ENCODE measurements around the gene PLB1. TPM values are rescaled to one million over a fixed set of nuclear protein-coding genes. Genes with fewer than 3 reads are reported as not detected.
"Not testable (repeated sequence)": the region's sequence is repeated elsewhere in the genome, so short reads cannot be mapped to it uniquely, and the experiment has no call there.

PLB1 gene
- total RNA-seq, 1 donor from 2014 or later = not detected

DNA sequence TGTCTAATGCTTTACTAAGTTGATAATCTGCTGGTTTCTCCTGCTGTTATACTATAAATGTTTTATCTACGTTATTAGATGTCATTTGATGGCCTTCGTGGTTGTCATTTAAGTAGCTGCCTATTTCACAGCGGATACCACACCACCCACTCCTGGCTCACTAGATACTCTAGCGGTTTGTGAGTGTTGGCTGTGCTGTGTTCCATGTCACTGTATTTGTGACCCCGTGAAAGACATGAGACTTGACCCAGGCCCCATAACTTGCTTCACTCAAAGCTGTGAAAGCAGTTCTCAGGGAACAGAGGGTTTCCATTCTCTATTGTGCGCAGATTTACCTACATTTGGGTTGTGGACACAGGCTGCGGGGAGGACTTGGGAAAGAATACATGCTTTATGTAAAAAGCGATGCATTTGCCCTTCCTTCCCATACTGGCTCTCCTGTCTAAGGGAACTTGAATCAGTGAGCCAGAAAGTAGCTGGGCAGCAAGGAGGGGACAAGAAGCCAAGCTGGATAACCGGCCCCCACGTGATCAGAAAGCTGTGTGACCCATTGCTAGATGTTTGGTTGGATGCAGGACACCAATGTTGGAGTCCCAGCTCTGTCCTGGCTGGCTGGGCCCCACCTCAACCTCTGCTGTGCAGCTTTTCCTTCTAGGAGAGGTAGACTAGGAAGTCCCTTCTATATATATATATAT is 52.2 kb downstream of the PLB1 start:
- Mint-ChIP-seq H3K4me3 (ENCODE audit: unreplicated experiment) (no peak overlapping the region), H3K27me3 (ENCODE audit: unreplicated experiment) (peaks cover 1% of the 10 kb centered on the region), H3K36me3 (ENCODE audit: unreplicated experiment) (no peaks in the 10 kb centered on the region), H3K9me3 (ENCODE audit: unreplicated experiment) (peaks cover 2% of the 10 kb centered on the region), H3K27ac (ENCODE audit: unreplicated experiment) (no peak overlapping the region), H3K4me1 (ENCODE audit: low read depth, unreplicated experiment) (peaks cover 7% of the 10 kb centered on the region)
- no peak for DNase-seq
- TF ChIP-seq, protein P1, sequence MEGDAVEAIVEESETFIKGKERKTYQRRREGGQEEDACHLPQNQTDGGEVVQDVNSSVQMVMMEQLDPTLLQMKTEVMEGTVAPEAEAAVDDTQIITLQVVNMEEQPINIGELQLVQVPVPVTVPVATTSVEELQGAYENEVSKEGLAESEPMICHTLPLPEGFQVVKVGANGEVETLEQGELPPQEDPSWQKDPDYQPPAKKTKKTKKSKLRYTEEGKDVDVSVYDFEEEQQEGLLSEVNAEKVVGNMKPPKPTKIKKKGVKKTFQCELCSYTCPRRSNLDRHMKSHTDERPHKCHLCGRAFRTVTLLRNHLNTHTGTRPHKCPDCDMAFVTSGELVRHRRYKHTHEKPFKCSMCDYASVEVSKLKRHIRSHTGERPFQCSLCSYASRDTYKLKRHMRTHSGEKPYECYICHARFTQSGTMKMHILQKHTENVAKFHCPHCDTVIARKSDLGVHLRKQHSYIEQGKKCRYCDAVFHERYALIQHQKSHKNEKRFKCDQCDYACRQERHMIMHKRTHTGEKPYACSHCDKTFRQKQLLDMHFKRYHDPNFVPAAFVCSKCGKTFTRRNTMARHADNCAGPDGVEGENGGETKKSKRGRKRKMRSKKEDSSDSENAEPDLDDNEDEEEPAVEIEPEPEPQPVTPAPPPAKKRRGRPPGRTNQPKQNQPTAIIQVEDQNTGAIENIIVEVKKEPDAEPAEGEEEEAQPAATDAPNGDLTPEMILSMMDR (IDR thresholded peaks at IDR 0.05; ENCODE audit: partially characterized antibody, unreplicated experiment) = no peak

- H3K4me3 Mint-ChIP-seq (ENCODE audit: unreplicated experiment); H3K9me3 Mint-ChIP-seq (ENCODE audit: unreplicated experiment); H3K27me3 Mint-ChIP-seq (ENCODE audit: unreplicated experiment); DNase-seq; H3K27ac Mint-ChIP-seq (ENCODE audit: unreplicated experiment); H3K4me1 Mint-ChIP-seq (ENCODE audit: low read depth, unreplicated experiment); H3K36me3 Mint-ChIP-seq (ENCODE audit: unreplicated experiment): not testable (repeated sequence)
Observed at GRCh38 chr2:28550345-28550744, 54.5 kb downstream of the PLB1 start.

GRCh38 chr2:28552045-28552823 is 56.4 kb downstream of the PLB1 start:
- no peaks in the 10 kb centered on the region for H3K36me3 Mint-ChIP-seq (ENCODE audit: unreplicated experiment)
- no peak for DNase-seq
- peaks cover 1% of the 10 kb centered on the region for H3K27me3 Mint-ChIP-seq (ENCODE audit: unreplicated experiment)
- TF ChIP-seq, protein P1 (IDR thresholded peaks at IDR 0.05; ENCODE audit: partially characterized antibody, unreplicated experiment) = no peak
- H3K4me1 Mint-ChIP-seq (ENCODE audit: low read depth, unreplicated experiment) = peaks cover 7% of the 10 kb centered on the region
- H3K4me3 Mint-ChIP-seq (ENCODE audit: unreplicated experiment) = no peak overlapping the region
- H3K27ac Mint-ChIP-seq (ENCODE audit: unreplicated experiment) = no peak overlapping the region
- peaks cover 2% of the 10 kb centered on the region for H3K9me3 Mint-ChIP-seq (ENCODE audit: unreplicated experiment)

DNA sequence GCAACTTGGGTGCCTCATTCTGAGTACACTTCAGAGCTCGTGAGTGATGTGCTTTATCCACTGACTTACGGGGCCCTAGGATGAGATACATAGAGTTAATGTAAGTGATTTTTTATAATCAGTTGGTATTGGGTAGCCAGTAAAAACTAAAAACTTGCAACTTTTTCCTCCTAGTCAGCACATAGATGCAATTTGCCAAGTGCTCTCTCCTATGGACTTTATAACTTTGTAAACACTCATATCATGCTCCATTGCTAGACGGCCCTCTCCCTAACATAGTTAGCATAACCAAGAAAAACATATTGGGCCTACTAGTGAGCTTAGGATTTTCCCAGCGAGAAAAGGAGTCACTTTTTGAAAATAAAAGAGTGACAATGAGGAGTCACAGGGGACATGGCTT is 60.4 kb downstream of the PLB1 start:
- H3K4me1 Mint-ChIP-seq (ENCODE audit: low read depth, unreplicated experiment) = peaks cover 6% of the 10 kb centered on the region
- no peak for DNase-seq
- no peak overlapping the region for H3K4me3 Mint-ChIP-seq (ENCODE audit: unreplicated experiment)
- H3K9me3 Mint-ChIP-seq (ENCODE audit: unreplicated experiment) = no peaks in the 10 kb centered on the region
- peaks cover 2% of the 10 kb centered on the region for H3K27me3 Mint-ChIP-seq (ENCODE audit: unreplicated experiment)
- no peak overlapping the region for H3K27ac Mint-ChIP-seq (ENCODE audit: unreplicated experiment)
- TF ChIP-seq, protein P1 (IDR thresholded peaks at IDR 0.05; ENCODE audit: partially characterized antibody, unreplicated experiment) = no peak
- H3K36me3 Mint-ChIP-seq (ENCODE audit: unreplicated experiment) = no peaks in the 10 kb centered on the region

GRCh38 chr2:28557389-28558131 is 61.7 kb downstream of the PLB1 start:
- Mint-ChIP-seq H3K27me3 (ENCODE audit: unreplicated experiment) (peaks cover 2% of the 10 kb centered on the region), H3K9me3 (ENCODE audit: unreplicated experiment) (no peaks in the 10 kb centered on the region), H3K4me1 (ENCODE audit: low read depth, unreplicated experiment) (peaks cover 6% of the 10 kb centered on the region), H3K27ac (ENCODE audit: unreplicated experiment) (no peak overlapping the region), H3K4me3 (ENCODE audit: unreplicated experiment) (no peak overlapping the region), H3K36me3 (ENCODE audit: unreplicated experiment) (no peaks in the 10 kb centered on the region)
- DNase-seq = no peak
- TF ChIP-seq, protein P1 (IDR thresholded peaks at IDR 0.05; ENCODE audit: partially characterized antibody, unreplicated experiment) = no peak

Measured in glutamatergic neuron (in vitro differentiated cells).